AG04450 (cell line): ENCODE data around the gene MACF1. TPM values are rescaled to one million over a fixed set of nuclear protein-coding genes. Genes with fewer than 3 reads are reported as not detected.

Experiments used
- CTCF ChIA-PET: fragments of 300-600, 350-600 bp; formaldehyde crosslinking; extraction: SDS; loops from one replicate; lab custom pipeline; 2022; ENCODE audit warnings: antibody characterized with exemption, inconsistent platforms; lab: Charles Lee
- POLR2A ChIA-PET: fragments of 350-600 bp; formaldehyde crosslinking; extraction: SDS; loops from one replicate; lab custom pipeline; 2021; ENCODE audit warnings: antibody characterized with exemption, inconsistent platforms; lab: Yijun Ruan, JAX
- DNase-seq: peaks from one replicate; pipeline ENCODE4 v3.0.0-alpha.2; 2011; ENCODE audit warnings: low read depth, low spot score
- H3K27ac ChIP-seq: one replicate; pipeline ENCODE4 v1.5.1; 2012; ENCODE audit warnings: low read depth, low read length, control low read depth
- H3K27me3 ChIP-seq: one replicate; pipeline ENCODE4 v1.6.0; 2012; ENCODE audit warnings: low read length; ENCODE audit not compliant: control insufficient read depth, insufficient read depth
- H3K4me3 ChIP-seq: 2 replicates; pipeline ENCODE4 v1.5.1; 2011; ENCODE audit warnings: mild to moderate bottlenecking, low read depth, low read length, control low read depth
- H3K9me3 ChIP-seq: 2 replicates; pipeline ENCODE4 v1.5.1; 2012; ENCODE audit warnings: low read length; ENCODE audit not compliant: control insufficient read depth, insufficient read depth
- CTCF ChIP-seq: IDR thresholded peaks from 2 replicates; pipeline ENCODE4 v1.5.1; 2011; ENCODE audit warnings: low read depth, low read length, control low read depth, inconsistent platforms
- polyA plus RNA-seq: library from polyadenylated mRNA; depleted of rRNA; stranded (reverse); fragments of >200 nt; gene quantifications from 2 replicates; pipeline ENCODE4 v1.2.3, GENCODE V29; 2011

Gene MACF1
- polyA plus RNA-seq, 1 experiment: 118 TPM

- CTCF ChIA-PET: interaction anchor here (1.9 kb wide), 1 partner anchor 37 kb away, joined by 6 read pairs; no protein-coding TSS in a partner anchor
- TF ChIP-seq CTCF: no peak
- H3K27me3 ChIP-seq: no peaks in the 10 kb centered on the region
- no peak overlapping the region for H3K4me3 ChIP-seq
- POLR2A ChIA-PET: no interaction called here
- H3K9me3 ChIP-seq: no peaks in the 10 kb centered on the region
- H3K27ac ChIP-seq: no peak overlapping the region
- DNase-seq: no peak
These were observed 25.0 kb downstream of the MACF1 start for GRCh38 chr1:39229504-39229903.

DNA sequence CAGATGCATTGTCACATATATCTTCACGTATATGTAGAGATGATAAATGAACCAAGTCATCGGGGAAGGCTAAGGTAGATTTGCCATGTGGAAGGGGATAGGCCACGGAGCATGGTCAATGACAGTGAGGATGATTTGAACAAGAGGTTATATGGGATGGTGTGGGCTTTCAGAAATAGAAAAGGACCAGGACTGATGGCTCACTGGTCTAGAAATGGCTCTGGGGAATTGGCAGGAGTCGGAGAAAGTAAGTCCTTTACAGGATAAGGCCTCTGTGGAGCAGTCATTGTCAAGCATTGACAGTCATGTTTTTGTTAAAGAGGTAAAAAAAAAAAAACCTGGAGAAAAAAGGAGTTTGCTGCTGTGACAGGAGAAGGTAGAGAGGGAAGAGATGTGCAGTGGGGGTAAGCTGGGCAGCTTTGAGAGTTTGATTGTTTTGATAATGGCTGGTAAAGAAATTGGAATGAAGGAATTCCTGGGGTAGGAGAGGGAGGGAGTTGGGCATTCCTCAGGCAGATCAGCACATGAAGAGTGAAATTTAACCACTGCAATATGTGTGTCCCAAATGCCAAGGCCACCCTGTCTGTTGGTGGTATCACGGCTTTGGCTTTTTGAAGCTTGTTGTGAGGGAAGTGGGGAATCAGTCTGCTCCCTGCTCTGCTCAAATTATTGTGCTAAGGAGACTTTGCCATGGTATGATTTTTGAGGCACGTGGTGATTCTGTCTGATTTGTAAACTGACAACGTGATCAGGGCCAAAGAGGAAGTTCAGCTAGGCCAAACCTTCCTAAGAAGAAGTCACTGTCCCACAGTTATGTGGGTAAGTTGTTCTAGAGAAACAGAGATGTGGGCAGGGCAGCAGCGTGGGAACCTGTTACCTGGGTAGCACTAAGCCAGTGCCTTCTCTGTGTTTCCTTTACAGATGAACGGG is 26.0 kb downstream of the MACF1 start:
- H3K4me3 ChIP-seq: no peak overlapping the region
- no peak for DNase-seq
- ChIA-PET CTCF (interaction anchor here (1.7 to 1.9 kb wide), 2 partner anchors 28 to 38 kb away, joined by 5 to 6 read pairs; no protein-coding TSS in a partner anchor), POLR2A (interaction anchor here (0.6 kb wide), 2 partner anchors 16 to 60 kb away, joined by 3 to 6 read pairs; no protein-coding TSS in a partner anchor)
- no peaks in the 10 kb centered on the region for H3K27me3 ChIP-seq
- no peaks in the 10 kb centered on the region; the same call in 1 of the 2 replicates for H3K9me3 ChIP-seq
- no peak overlapping the region for H3K27ac ChIP-seq
- TF ChIP-seq CTCF: no peak

GRCh38 chr1:39236971-39237370 is 32.5 kb downstream of the MACF1 start:
- CTCF ChIA-PET: interaction anchor here (1.0 to 3.1 kb wide), 4 partner anchors 10 to 138 kb away, joined by 6 to 12 read pairs (median 8); partner anchors contain the start of gene MACF1
- TF ChIP-seq CTCF: no peak
- DNase-seq: no peak
- Histone ChIP-seq H3K4me3 (no peak overlapping the region), H3K9me3 (no peaks in the 10 kb centered on the region; the same call in 1 of the 2 replicates), H3K27me3 (no peaks in the 10 kb centered on the region), H3K27ac (no peak overlapping the region)
- POLR2A ChIA-PET: no interaction called here

- Histone ChIP-seq H3K4me3 (no peak overlapping the region), H3K27me3 (no peaks in the 10 kb centered on the region), H3K27ac (peak overlapping the region; percentile 21), H3K9me3 (no peaks in the 10 kb centered on the region; the same call in 1 of the 2 replicates)
- no peak for TF ChIP-seq CTCF
- peak; percentile 54 for DNase-seq
- ChIA-PET CTCF (interaction anchor here (1.6 to 3.1 kb wide), 5 partner anchors 19 to 139 kb away, joined by 4 to 12 read pairs (median 10); partner anchors contain the start of gene MACF1), POLR2A (no interaction called here)
These were observed 34.0 kb downstream of the MACF1 start for GRCh38 chr1:39238476-39238875.
